NCI-H510A (cell line): Measurements from ENCODE around the gene SMOC2.
"Not testable (repeated sequence)": the region's sequence is repeated elsewhere in the genome, so short reads cannot be mapped to it uniquely, and the experiment has no call there.

Experiments used
- DNase-seq: peaks from one replicate; lab custom pipeline; 2025; lab: John Stamatoyannopoulos, UW

The SMOC2 gene

DNA sequence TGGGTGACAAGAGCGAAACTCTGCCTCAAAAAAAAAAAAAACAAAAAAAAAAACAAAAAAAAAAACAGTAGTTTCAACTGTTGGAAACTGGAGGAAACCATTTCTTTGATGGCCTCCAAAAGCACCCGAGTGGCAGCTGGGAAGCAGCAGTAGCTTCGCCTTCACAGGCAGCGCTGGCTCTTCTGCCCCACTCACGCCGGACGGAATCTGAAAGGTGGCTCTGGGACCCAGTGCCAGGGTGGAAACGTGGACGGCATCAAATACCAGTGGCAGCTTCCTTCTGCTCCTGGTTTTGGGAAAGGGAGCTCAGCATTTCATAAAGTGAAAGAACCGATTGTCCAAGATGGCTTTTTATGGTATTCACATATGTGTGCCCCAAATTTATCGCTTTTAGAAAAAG, 159.4 kb downstream of the SMOC2 start:
- DNase-seq = no peak

- no peak for DNase-seq
Measured at GRCh38 chr6:168601111-168601510, 160.1 kb downstream of the SMOC2 start.

DNA sequence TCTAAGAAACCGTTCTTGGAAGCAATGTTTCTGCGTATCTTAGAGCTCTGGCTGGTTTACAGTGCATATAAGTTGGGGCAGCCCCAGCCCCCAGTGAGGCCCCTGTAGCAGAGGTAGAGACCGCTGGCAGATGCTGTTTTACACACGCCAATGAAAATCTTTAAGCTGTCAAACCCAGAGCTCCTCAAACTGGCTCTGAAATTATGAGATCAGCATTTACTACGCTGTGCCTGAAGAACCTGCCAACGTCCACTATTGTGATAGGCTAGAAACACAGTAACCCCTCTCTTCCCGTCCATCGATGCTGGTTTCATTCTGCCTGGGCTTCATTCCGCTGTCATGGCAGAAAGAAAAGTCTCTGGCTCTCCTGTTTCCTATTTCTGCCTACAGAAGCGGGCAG, 160.6 kb downstream of the SMOC2 start:
- no peak for DNase-seq

- no peak for DNase-seq
Measured at GRCh38 chr6:168602576-168602975, 161.6 kb downstream of the SMOC2 start.

DNA sequence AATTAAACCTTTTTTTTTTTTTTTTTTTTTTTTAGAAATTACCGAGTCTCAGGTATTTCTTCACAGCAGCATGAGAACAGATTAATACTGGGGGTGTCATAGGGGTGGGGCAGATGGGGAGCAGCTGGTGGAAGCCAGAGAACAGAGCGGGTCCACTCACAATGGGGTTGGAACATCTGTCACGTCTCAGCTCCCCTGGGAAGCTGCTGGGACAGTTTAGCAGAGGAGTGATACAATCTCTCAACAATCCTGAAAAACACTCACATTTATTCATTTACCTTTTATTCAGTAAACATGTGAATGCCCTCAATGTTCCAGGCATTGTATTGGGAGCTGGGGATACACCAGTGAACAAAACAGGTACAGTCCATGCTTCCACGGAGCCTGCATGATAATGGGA, 162.2 kb downstream of the SMOC2 start:
- no peak for DNase-seq

- no peak for DNase-seq
Measured at GRCh38 chr6:168605964-168606363, 165.0 kb downstream of the SMOC2 start.

DNA sequence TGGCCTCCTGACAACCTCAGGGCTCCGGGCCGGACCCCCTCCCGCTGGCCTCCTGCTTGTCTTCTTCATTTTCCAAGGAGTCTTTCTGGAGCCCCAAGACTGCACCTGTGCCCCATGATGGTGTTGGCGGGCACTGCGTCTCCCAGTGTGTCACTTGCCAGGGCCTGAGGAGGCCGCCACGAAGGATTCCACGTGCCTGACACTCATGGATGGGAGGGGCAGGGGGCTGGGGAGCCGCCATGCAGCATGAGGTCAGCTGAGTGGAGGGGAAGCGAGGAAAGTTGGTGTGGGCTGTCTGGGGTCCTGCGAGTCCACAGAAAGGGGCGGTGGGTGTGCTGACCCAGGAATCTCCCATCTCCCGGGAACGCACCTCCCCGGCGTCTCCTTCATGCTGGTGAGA, 165.7 kb downstream of the SMOC2 start:
- no peak for DNase-seq

DNA sequence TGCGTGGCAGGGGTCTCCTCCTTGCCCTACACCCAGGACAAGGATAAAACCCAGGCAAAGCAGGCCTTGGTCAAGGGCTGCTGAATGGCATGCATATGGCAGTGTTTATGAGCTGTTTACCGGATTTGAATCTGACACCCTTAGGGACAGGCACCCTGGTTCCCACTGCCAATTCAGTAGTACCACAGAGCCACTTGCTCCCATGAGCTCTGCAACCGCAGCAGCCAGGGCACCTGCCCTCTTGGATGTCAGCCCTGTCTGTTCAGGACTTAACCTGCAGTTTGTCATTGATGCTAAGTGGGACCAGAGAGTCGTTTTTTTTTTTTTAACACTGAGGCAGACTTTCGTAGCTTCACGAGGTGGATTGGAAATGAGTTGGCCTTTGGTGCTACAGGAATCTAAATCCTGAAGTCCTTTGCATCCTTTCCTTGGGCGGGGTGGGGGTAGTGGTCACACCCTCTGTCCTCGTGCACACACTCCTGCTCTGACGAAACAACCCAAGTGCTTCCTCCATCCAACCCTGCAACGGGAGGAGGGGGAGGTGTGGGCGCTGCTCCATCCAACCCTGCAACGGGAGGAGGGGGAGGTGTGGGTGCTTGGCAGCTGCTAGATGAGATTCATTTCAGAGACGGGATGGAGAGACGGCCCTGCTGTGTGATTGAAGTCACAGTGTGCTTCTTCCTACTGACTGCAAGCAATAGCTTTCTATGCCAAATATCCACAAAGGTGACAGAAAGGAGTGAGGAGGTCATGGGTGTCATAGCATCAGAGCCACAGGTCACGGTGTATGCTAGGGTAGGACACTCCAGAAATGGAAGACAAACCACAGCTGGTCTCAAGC, 166.5 kb downstream of the SMOC2 start:
- peak; percentile 79 for DNase-seq

- DNase-seq = no peak
Measured at GRCh38 chr6:168608113-168608400, 167.1 kb downstream of the SMOC2 start.

DNA sequence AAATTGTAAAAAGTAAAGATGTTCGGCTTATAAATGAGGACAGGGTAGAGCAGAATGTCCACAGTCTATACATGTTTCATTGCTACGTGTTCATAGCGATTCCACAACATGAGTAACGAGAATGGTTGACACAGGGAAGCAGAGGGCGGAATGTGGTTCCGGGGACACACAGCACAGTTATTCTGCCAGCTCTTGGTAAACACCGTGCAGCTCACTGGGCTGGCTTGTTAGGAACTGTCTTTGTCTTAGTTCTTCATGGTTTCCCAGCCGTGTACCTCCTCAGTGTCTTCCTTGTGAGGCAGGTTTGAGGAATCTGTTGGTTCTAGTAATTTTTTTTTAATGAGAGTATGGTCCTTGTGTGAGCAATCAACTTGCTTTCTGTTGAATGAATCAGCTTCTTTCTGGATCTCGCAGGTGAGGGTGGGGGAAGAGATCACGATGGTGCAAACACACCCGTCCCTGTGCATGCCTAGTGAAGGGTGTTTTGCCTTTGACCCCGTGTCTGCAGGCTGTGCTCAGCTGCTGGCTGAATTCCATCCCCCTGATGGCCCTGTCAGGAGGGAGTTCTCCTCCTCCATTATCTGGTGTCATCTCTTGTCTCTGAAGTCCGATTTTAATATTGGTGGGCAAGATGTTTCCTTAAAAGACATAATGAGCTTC, 168.2 kb downstream of the SMOC2 start:
- no peak for DNase-seq

DNA sequence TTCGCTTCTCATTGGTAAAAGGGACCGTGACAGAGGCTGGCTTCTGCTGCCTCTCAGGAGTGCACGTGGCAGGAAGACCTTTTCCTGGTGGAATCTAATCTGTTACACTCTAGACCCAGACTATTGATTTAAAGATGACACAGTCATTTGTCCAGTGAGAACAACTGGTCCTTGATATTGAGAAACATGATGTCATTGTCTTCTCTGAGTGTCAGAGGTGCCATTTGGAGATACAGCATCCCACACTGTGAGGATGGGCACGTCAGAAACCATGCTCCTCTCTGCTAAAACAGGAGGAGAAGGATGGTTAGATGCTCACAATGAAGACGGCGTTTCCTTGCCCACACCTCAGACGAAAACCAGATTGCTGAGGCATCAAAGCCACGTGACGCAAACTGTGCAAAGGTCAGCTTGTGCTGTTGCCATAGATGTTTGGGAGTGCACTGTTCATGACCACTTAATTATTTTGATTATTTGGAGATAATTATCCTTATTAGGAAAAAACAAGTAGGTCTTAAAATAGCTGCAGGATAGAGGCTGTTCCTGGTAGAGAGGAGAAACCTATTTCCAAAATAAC, 169.0 kb downstream of the SMOC2 start:
- no peak for DNase-seq

DNA sequence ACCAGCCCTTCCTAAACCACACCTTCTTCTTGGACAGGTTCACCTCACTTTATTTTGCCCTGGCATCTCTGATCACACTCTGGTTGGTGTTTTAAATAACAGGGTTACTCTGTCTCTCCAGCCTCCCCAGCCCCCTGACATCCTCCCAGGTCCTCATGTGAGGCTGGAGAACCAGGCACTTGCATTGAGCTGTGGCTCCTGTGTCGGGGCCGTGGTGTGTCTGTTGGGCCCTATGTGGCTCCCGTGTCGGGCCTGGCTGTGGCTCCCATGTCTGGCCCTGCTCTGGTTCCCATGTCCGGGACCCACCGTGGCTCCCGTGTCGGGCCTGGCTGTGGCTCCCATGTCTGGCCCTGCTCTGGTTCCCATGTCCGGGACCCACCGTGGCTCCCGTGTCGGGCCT, 170.0 kb downstream of the SMOC2 start:
- not testable (repeated sequence) for DNase-seq

- DNase-seq = no peak
Measured at GRCh38 chr6:168611691-168612090, 170.7 kb downstream of the SMOC2 start.

- DNase-seq = no peak
Measured at GRCh38 chr6:168612586-168612985, 171.6 kb downstream of the SMOC2 start.

DNA sequence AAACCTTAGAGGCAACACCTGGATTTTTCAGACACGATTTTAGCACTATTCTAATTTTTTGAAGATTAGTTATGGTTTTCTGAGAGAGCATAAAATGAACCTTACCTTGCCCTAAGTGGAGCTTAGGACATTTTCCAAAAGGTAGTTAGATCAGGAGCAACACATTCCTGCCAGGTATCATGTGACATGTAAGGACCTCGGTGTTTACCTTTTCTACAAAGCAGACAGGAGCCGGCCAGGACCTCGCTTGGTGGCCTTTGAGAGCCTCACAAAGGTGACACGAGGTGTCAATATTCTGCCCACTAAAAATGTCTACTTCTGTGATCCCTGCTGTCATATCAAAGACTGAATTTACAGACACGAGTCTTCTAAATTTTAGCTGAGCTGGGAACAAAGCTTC, 174.9 kb downstream of the SMOC2 start:
- DNase-seq = no peak

DNA sequence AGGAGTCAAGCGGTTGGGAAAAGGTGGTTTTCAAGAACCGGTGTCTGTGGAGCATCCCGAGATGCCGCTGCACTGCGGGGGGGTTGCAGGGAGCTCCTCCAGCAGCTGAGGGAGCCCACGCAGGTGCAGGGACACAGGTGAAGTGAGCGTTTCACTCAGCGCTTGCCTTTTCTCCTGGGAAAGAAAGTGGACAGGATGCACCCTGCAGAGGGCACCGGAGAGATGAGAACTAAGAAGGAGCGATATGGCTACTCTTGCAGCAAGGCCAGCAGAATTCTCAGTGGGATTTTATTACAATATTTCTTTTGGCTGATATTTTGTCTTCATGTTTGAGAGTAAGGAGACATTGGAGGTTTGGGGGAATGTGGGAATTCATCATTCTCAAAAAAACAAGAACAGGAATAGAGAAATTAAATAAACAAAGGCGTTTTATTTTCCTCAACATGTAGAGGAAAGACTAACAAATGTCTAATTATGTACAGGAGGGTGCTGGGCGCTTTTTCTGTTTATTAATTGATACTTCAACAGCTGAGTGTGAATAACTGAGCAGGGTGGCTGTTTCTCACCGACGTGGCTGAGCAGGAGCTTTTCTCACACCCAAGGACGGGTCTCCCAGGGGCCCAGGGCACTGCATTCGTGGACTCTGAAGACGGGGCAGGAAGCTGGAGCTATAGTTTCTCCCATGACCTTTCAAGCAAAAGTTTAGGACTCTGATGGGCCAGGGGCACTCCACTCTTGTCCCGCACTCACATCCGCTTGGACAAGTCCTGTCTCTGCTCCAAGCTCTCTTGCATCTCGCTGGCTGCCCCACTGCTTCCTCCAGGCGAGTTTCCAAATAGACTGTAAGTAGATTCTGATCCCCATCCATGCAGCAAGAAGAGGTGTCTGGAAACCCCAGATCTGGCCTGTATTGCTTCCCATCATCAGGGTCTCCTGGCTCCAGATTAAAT, 176.1 kb downstream of the SMOC2 start:
- no peak for DNase-seq

DNA sequence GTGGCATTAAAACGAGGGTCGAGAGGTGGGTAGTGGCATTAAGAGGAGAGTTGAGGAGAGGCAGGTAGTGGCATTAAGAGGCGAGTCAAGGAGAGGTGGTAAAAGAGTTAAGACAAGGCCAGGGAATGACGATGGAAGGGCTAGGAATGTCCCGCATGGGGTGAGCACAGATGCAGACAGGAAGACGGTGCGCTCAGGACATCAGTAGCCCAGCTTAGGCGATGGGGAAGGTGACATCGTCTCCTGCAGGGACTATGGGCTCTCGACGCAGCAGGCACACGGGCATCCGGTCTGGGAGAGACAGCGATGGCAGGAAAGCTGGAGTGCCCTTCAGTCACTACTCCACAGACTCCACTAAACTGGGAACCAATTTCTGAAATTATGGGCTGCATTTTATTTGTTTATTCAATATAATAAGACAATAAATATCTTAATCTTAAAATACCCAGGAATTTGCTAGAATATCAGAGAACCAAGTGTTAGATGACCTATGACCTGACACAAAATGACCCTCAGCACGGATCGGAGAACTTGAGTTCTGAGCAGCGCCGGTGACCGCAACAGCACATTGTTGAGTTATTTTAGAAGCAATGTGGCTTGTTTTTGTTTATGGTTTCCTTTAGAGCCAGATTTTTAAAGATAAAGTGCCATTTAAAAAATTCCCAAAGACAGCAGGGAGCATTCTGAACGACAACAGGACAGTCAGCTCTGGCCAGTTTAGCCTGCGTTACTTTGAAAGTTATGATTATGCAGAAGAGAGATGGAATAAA, 177.7 kb downstream of the SMOC2 start:
- no peak for DNase-seq

DNA sequence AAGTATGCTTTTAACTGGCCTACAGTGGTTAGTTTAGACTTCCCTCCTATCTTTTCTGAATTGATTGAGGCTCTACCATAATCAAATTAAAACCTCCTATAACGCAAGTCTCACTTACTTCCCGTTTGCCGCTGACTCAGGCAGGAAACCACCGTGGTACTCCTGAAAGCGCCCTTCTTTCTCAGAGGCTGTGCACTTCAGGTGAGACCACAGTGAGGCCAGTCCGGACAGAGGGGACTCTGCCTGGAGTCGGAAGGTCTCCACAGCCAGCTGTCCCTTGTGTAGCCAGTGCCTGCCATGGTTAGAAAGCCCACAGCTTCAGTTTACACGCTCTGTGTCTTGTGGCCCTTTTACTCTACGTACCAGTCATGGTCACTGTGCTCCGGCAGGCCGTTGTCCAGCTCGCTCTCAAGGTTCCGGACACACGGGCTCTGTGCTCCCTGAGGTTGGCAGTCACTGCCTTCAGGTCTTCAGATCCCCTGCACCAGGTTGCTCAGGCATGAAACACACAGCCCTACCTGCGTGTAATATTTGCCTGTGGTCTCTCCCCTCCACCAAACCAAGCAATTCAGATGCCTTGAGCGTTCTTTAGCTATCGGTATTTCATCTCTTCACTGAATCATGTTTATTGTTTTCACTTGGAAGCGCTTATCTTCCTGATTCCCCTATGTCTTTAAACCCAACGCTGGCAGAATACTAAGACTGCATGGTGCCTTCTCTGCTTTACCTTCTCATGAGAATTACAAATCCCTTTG, 178.8 kb downstream of the SMOC2 start:
- DNase-seq = no peak

DNA sequence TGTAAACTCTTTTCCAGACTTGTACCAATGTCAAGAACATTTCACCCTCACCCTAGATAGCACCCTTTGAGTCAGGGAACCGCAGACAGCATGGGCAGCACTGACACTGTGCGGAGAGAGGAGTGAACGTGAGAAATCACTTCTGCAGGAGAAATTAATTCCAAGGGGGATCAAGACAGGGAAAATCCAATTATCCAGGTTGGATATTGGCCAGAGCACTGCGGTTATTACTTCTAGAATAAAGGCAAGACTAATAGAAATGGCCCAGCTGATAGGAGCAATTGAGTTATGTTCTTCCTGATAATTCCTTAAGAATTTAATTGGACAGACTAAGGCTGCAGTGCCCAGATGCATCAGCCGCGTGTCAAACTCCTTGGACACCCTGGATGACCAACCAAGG, 179.6 kb downstream of the SMOC2 start:
- DNase-seq = no peak

- no peak for DNase-seq
Measured at GRCh38 chr6:168623736-168624135, 182.8 kb downstream of the SMOC2 start.

DNA sequence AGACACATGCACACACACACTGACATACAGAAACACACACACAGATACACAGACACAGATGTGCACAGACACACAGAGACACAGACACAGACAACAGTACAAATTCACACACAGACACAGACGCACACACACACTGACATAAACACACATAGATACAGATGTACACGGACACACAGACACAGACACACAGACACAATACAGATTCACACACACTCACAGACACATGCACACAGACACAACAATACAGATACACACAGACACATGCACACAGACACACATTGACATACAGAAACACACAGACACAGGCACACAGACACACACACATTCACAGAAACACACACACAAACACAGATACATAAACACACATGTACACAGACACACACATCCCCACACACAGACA, 183.6 kb downstream of the SMOC2 start:
- DNase-seq = no peak
